GDM1 (cell line): ENCODE measurements around the gene TAF12.
A peak's percentile ranks its signal among the peaks of the same experiment; 100 is the strongest.
"Not testable (repeated sequence)": the region's sequence is repeated elsewhere in the genome, so short reads cannot be mapped to it uniquely, and the experiment has no call there.

Experiments used
- DNase-seq: peaks from one replicate; lab custom pipeline; 2025; lab: John Stamatoyannopoulos, UW

The TAF12 gene

DNA sequence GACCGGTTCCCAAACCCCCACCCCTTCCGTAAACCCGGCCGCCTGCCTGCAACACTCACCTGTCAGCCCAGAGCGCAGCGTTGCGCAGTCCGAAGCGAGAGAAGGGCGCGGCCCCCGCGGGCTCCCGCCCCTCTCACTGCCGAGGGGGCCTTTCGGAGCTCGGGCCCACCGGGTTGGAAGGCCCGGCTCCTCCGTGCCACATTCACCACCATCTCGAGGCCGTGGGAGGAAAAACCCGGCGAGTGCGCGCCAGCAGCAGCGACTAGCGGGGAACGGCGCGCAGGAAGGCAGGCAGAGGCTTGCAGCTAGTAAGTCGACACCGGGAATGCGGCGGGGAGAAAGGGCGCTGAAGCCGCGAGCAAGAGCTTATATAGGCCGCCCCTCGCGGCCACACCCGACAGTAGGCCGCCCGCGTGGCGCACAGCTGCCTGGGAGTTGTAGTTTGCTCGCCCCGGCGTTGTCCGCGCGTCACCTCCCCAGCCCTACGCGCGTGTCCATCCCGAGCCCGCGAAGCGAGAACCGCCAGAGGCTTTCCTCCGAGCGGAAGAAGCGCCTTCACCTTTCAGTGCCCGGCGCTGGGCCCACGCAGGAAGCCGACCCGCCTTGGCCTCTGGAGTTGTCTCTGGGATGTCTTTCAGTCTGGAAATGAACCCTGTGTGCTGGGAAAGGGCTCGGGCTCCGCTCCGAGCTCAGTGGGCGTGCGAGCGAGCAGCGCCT, 61.2 kb downstream of the TAF12 start:
- DNase-seq, result peak; percentile 95

DNA sequence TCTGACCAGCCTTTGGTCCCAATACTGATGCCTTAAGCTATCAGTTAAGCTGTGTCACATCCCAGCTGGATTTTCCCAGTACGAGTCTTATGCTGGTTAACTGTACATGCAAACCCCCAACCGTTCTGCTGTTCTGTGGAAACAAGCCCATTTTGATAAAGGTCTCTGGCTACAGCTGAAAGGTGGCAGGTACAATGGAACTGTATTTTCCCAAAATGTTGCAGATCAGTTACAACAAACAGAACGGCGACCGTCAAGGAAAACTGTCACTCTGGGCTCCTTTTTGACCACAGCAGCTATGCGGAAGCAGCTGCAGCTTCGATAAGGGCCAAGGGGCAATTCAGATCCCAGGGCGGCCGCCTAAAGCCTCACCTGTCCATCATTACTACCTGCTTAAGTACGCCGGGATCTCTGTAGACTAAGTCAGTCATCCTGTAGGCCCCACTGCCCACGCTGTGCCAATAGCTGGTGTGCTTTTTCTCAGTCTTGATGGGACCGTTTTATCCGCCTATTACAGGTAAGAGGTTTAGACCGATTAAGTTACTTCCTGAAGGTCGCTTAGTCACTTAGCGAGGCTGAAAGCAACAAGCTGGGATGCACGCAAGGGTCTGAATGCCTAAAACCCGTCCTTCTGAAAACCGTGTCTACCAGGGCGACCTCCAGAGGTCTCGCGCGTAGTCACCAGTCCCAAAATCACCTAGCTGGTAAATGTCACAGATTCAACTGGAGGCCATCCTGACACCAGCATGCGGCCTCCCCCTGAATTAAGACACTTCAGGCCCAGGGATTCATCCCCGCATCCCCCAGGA, 61.9 kb downstream of the TAF12 start:
- peak; percentile 17 for DNase-seq

DNA sequence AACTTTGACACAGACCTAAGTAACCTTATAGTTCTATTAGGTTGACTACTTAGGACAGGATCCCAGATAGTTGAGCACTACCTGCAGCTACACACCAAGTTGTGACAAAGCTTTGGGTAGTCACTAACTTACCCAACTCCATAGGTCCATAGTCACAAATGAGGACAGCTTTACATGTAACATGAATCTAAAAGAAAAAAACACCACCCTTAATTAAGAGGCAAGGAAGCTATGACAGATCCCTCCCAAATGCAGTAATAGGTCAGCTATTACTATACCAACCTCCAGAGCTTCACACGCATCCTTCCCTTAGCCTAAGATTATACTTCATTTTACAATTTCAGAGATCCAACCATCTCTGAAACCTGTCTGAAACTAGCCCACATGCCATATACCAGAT, 63.5 kb downstream of the TAF12 start:
- DNase-seq, result no peak

DNA sequence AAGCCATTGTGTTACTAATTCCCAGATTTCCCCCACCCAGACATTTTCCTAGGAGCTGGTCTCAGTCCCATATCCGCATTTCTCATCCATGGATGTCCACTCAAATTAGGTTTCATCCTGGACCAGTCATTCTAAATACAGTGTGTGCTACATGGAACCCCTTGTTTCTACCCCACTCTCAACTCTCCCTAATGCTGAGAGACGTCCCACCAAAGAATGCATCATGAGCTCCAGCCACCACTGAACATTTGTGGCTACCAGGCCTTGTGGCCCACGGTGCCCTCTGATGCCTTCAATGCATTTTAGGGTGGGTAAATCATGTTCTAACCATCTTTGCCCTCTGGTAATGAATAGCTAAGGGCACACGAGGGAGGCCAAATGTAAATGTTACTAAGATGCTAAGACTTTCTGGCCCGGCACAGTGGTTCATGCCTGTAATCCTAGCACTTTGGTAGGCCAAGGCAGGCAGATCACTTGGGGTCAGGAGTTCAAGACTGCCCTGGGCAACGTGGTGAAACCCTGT, 64.1 kb downstream of the TAF12 start:
- DNase-seq, result no peak

DNA sequence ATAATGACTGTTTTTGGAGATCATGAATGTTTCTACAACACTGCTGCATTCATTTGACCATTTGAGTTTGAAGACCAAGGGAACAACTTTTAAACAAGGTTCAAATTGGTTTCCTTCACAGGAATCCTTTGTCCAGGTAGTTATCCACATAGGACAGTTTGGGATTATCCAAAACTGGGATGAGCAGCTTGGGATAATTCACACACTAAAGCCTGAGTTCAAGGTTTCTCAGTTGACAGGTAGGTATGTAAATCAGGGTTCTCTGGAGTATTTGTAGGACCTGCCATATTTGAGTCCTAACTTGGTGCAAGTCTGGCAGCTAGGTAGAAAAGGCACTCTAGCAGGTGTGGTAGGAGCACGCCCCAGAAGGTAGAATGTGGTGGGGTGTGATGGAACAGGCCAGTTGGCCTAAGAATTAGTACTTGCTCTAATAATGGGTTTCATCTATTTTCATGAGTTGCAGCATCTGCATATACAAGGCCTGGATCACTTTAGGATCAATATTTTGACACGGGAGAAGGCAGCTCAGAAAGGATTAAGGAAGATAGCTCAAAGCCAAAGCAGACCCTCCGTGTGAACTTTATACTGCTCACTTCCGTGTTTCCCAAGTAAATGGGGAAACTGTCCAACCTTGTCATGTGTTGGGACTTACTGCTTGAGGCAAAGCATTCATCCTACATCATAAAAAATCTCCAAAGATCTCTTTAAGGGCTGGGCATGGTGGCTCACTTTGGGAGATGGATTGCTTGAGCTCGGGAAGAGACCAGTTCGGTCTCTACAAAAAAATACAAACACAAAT, 64.9 kb downstream of the TAF12 start:
- no peak for DNase-seq

DNA sequence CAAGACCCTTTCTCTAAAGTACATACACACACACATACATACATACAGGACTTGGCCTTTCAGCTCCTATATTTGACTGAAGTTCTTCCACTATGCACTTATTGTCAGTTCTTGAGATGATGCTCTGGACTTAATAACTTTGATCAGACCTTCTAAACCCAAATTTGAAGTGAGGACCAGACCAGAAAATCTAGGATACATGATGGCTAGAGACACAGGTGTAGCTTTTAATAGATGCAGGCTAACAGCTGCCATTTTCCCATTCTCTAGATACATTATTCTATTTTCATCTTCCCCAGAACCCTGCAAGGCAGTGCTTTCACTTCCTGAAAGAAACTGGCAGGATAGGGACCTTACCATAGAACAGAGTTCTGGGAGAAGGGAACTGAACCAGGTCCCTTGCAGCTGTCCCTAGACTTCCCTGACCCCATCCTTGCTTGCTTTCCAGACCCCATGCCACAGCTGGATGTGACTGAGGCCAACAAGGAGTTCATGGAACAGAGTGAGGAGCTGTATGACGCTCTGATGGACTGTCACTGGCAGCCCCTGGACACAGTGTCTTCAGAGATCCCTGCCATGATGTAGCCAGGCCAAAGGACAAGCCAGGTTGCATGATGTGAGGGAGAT, 65.7 kb downstream of the TAF12 start:
- no peak for DNase-seq

DNA sequence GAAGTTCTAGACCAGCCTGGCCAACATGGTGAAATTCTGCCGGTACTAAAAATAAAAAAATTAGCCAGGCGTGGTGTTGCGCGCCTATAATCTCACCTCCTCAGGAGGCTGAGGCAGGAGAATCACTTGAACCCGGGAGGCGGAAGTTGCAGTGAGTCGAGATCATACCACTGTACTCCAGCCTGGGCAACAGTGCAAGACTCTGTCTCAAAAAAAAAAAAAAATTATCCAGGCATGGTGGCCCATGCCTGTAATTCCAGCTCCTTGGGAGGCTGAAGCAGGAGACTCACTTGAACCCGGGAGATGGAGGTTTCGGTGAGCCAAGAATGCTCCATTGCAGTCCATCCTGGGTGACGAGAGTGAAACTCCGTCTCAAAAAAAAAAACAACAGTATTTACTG, 69.3 kb downstream of the TAF12 start:
- no peak for DNase-seq

DNA sequence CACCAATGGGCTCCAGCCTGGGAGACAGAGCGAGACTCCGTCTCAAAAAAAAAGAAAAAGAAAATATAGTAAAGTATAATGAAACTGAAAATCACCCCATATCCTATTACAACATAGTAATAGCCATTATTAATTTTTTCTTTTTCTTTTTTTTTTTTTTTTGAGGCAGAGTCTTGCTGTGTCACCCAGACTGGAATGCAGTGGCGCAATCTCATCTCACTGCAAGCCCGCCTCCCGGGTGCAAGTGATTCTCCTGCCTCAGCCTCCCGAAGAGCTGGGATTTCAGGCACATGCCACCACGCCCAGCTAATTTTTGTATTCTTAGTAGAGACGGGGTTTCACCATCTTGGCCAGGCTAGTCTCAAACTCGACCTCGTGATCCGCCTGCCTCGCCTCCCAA, 70.0 kb downstream of the TAF12 start:
- DNase-seq, result not testable (repeated sequence)

DNA sequence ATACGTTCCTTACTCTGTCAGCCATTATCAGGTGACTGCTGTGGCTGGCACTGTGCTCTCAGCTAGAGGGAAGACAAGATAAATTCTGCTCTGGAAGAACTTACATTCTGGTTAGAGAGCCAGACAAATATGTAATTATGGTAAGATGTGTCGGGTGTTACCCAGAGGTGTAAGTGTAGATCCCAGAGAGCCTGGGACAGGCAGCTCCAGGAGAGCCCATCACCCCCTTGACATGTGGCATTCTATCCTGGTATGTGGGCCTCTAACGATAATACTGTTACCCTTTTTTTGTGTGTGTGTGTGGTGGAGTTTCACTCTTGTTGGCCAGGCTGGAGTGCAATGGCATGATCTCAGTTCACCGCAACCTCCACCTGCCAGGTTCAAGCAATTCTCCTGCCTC, 71.0 kb downstream of the TAF12 start:
- DNase-seq, result no peak

DNA sequence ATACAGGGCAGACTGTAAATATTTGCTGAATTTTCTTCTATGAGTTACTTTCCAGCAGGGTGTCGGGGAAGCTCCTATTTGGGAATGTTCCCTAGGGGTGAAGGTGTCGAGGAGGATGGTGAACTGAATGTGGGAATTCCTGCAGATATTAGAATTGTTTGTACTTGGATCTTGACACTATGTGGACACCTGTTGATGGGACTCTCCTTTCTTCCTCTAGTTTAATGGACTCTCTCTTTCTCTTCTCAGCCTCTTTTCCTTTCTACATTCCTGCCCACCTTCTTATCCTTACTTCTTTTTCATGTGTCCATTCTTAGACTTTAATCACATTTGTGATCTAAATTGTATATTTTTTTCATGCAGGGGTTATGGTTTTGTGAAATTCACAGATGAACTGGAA, 75.9 kb downstream of the TAF12 start:
- DNase-seq, result no peak

DNA sequence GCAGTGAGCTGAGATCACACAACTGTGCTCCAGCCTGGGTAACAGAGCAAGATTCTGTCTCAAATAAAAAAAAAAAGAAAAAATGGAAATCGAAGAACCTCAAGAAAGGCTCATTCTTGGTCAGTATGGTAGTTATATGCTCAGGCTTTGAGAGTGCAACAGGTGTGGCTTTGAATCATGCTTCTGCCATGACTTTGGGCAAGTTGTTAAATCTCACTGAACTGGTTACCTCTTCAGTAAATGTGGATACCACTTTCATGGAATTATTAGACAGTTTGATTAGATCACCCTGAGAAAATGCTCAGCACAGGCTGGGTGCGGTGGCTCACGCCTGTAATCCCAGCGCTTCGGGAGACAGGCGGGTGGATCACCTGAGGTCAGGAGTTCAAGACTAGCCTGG, 77.1 kb downstream of the TAF12 start:
- DNase-seq, result no peak

DNA sequence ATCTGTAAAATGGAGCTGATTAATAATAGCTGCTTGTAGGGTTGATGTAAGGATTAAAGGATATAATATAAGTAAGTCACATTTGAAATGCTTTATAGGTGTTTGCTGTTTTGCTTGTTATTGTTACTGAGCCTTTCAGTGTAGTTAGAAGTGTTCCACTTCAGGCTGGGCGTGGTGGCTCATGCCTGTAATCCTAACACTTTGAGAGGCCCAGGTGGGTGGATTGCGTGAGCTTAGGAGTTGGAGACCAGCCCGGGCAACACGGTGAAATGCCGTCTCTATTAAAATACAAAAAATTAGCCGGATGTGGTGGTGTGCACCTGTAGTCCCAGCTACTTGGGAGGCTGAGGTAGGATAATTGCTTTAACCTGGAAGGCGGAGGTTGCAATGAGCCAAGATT, 77.8 kb downstream of the TAF12 start:
- no peak for DNase-seq

DNA sequence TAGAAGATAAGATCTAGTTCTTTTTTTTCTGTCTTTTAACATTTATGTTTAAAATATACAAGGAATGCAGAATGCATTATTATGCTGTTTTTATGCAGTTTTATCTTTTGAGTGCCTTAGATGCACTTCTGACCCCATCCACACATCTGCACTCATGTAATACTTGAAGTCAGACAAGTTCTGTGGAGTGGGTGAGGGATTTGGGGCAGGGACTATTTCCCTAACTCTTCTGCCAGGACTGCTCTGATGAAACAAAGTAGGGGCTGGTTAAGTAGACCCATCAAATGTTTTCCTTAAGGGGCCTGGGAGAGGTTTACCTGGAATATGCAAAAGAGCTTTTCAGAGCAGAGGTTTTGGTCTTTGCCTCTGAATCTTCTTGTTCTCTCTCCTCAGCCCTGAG, 78.6 kb downstream of the TAF12 start:
- DNase-seq, result no peak

DNA sequence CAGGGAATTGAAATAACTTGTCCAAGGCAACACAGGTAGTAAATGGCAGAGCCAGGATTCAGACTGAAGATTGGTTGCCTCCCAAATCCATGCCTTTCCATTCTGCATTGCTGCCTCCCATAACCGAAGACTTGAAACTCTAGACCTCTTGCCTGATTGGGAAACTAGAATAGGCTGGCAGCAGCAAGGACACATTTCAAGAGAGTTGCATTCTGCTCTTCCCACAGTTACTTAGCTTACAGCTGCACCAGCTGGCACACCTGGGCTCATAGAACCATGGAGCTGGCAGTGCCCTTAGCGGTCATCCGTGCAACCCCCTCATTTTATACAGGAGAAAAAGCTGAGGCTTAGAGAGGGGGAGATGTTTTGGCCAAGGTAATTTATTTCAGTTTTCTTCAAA, 82.0 kb downstream of the TAF12 start:
- no peak for DNase-seq
